Heart right ventricle (tissue), 16 donors: ENCODE measurements around the gene EEF1E1. TPM values are rescaled to one million over a fixed set of nuclear protein-coding genes. Genes with fewer than 3 reads are reported as not detected.

Experiments
- ATAC-seq, 8 donors: fragments of 200-7000 bp; cut with Tn5 transposase; one replicate each; pipeline ENCODE4 v1.9.1; 2020; ENCODE audit warnings: mild to moderate bottlenecking in 8 of 8, moderate library complexity in 8 of 8, moderate number of reproducible peaks in 1 of 8
- DNase-seq, 2 donors: peaks; one replicate each; pipeline ENCODE4 v3.0.0-alpha.2; 2020
- H3K27ac ChIP-seq, 10 donors: fragments of 200-600 bp; sonication (generic) in 2 of 10; one replicate each; pipeline versions ENCODE4 v1.5.0 to v1.8.0; 2020 to 2022; ENCODE audit warnings: mild to moderate bottlenecking in 3 of 10
- H3K27me3 ChIP-seq, 7 donors: fragments of 200-600 bp; one replicate each; pipeline ENCODE4 v1.8.0; 2021 to 2022; ENCODE audit warnings: mild to moderate bottlenecking in 2 of 7
- H3K36me3 ChIP-seq, 9 donors: fragments of 200-600 bp; sonication (generic) in 1 of 9; one replicate each; pipeline versions ENCODE4 v1.5.0 to v1.8.0; 2020 to 2022; ENCODE audit warnings: mild to moderate bottlenecking in 2 of 9
- H3K4me1 ChIP-seq, 9 donors: fragments of 200-600 bp; sonication (generic) in 1 of 9; one replicate each; pipeline versions ENCODE4 v1.5.0 to v1.8.0; 2020 to 2022; ENCODE audit warnings: mild to moderate bottlenecking in 4 of 9
- H3K4me3 ChIP-seq, 10 donors: fragments of 200-600 bp; sonication (generic) in 2 of 10; one replicate each; pipeline versions ENCODE4 v1.5.0 to v1.8.0; 2020 to 2022; ENCODE audit warnings: mild to moderate bottlenecking in 7 of 10, moderate library complexity in 2 of 10
- H3K9me3 ChIP-seq, 11 donors: fragments of 200-600 bp in 10 of 11; sonication (generic) in 2 of 11; one replicate each; pipeline versions ENCODE4 v1.5.0 to v1.8.0; 2013 to 2022; ENCODE audit warnings: mild to moderate bottlenecking in 2 of 11, control low read depth in 1 of 11, moderate library complexity in 1 of 11
- WGBS, 2 donors: extraction: QIAGEN DNeasy Blood & Tissue Kit; methylation state at CpG; one replicate each; pipeline ENCODE4 v1.1.7; 2013; ENCODE audit warnings: inconsistent platforms in 1 of 2; 5-methylcytosine and 5-hydroxymethylcytosine counted together
- intact Hi-C, 10 donors: fragments of 100-400 bp; cut with DNase I; formaldehyde crosslinking; loops; one replicate each; pipeline versions ENCODE4 v1.11.1 to v1.14.2; 2022
- polyA plus RNA-seq, 2 donors: library from polyadenylated mRNA; stranded (reverse); fragments of 200-250 nt; gene quantifications; one replicate each; pipeline ENCODE4 v1.2.3, GENCODE V29; 2013
- total RNA-seq, 10 donors: library from RNA; stranded (reverse); fragmentation: NEBNext Ultra II Directional in 3 of 10; extraction: Animal tissue kit (Norgen Biotek cat#: 25700) in 3 of 10; gene quantifications; one replicate each; pipeline versions ENCODE4 v1.2.1 to v1.2.4, GENCODE V29; 2021 to 2023
- TF ChIP-seq, protein P1 (sequence below), 9 donors: fragments of 200-600 bp; sonication (generic) in 2 of 9; IDR thresholded peaks; one replicate each; pipeline versions ENCODE4 v1.5.0 to v1.8.0; 2021 to 2022; ENCODE audit warnings: antibody characterized with exemption in 9 of 9, mild to moderate bottlenecking in 5 of 9, moderate library complexity in 1 of 9
- donor health status: Arrhythmogenic right ventricular cardiomyopathy.
- donor health status: ischemic (EF 13 %, LVEDD 7.1; RV severe dilation, severe dysfunction).
- donor health status: healthy with polysubstance abuse.
- donor health status: DM: no; HTN: yes; CAD: no.
- donor health status: DM: no; HTN: no; CAD: no.
- donor health status: ischemic (EF 25% LVEDD 6.9; RV normal size, moderate dysfunction).
- donor health status: ischemic (EF 25% LVEDD 5.7; RV mildly dilated, moderate dysfunction).
- donor health status: healthy.
- donor health status: DM: yes; HTN: yes; CAD: no.
- donor health status: Ischemic cardiomyopathy.
- donor health status: ischemic (EF 35%, LVEDD 5.7; RV mildly dilated, moderate dysfunction).
- donor health status: nonischemic (EF 11% LVEDD 7.7; RV severe dilation, severe dysfunction).
- donor health status: DM: yes; HTN: yes; CAD: no.
- donor health status: PGD.
- donor health status: ischemic (EF 29% LVEDD 5.4; RV normal size, mild dysfunction).
- donor health status: nonischemic (EF 23%, LVEDD 6.1; RV moderate dilation, normal function).

The EEF1E1 gene
- total and polyA plus RNA-seq, 12 donors = 10.0 to 43.8 (median 13.3) TPM

DNA sequence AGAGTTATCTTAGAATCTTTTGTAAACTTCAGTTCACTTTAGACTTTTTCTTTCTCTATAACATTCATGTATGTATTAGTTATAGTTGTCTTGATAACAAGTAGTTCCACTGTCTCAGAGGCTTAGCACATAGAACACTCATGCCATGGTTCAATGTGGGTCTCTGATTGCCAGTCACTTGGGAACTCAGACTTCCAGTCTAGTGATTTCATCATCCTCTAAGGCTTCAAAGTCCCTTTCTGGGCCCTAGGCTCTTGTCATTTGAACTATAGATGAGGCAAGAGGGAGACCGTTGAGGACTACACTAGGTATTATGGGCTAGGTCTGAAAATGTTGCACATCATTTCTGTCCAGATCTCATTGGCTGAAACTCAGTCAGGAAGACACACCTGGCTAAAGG lies 8.4 kb upstream of the EEF1E1 start:
- H3K9me3 ChIP-seq = no peaks in the 10 kb centered on the region
- H3K27me3 ChIP-seq = peaks cover 0 to 17% (median 8%) of the 10 kb centered on the region in 7 donors
- no peaks in the 10 kb centered on the region for H3K36me3 ChIP-seq
- intact Hi-C loops = no loop called here
- 94 to 95% methylated on average over 1 of the region's 1 CpG for WGBS, 2 donors
- no peak overlapping the region for H3K4me3 ChIP-seq
- TF ChIP-seq, protein P1, sequence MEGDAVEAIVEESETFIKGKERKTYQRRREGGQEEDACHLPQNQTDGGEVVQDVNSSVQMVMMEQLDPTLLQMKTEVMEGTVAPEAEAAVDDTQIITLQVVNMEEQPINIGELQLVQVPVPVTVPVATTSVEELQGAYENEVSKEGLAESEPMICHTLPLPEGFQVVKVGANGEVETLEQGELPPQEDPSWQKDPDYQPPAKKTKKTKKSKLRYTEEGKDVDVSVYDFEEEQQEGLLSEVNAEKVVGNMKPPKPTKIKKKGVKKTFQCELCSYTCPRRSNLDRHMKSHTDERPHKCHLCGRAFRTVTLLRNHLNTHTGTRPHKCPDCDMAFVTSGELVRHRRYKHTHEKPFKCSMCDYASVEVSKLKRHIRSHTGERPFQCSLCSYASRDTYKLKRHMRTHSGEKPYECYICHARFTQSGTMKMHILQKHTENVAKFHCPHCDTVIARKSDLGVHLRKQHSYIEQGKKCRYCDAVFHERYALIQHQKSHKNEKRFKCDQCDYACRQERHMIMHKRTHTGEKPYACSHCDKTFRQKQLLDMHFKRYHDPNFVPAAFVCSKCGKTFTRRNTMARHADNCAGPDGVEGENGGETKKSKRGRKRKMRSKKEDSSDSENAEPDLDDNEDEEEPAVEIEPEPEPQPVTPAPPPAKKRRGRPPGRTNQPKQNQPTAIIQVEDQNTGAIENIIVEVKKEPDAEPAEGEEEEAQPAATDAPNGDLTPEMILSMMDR (IDR thresholded peaks at IDR 0.05) = no peak
- peaks cover 0 to 4% (median 0%) of the 10 kb centered on the region in 9 donors for H3K4me1 ChIP-seq
- ATAC-seq = no peak
- no peak for DNase-seq
- no peak overlapping the region for H3K27ac ChIP-seq

DNA sequence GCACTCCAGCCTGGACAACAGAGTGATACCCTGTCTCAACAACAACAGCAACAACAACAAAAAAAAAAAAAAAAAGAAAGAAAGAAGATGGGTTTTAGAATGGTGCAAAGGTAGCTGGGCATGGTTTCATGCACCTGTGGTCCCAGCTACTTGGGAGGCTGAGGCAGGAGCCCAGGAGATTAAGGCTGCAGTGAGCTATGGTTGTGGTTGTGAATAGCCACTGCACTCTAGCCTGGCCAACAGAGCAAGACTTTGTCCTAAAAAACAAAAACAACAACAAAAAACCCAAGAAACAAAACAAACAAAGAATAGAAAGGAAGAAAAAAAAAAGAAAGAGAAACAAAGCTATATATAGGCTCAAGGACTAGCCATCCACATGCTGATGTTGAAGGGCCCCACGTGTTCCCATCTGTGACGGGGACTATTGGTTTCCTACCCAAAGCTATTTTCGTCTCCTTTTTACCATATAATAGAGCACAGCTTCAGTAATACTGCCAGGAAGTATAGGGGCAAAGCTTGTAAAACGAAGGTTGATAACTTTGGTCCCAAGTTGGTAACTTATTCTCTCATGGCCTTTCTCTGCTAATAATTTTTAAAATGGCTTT lies 7.9 kb upstream of the EEF1E1 start:
- Histone ChIP-seq H3K4me1 (peaks cover 0 to 4% (median 0%) of the 10 kb centered on the region in 9 donors), H3K27ac (no peak overlapping the region), H3K27me3 (peaks cover 0 to 21% (median 8%) of the 10 kb centered on the region in 7 donors), H3K9me3 (no peaks in the 10 kb centered on the region), H3K36me3 (no peaks in the 10 kb centered on the region), H3K4me3 (no peak overlapping the region)
- ATAC-seq = no peak
- TF ChIP-seq, protein P1 (IDR thresholded peaks at IDR 0.05) = no peak
- intact Hi-C loops = no loop called here
- no peak for DNase-seq
- 58 to 63% methylated on average over 4 of the region's 4 CpGs for WGBS, 2 donors

DNA sequence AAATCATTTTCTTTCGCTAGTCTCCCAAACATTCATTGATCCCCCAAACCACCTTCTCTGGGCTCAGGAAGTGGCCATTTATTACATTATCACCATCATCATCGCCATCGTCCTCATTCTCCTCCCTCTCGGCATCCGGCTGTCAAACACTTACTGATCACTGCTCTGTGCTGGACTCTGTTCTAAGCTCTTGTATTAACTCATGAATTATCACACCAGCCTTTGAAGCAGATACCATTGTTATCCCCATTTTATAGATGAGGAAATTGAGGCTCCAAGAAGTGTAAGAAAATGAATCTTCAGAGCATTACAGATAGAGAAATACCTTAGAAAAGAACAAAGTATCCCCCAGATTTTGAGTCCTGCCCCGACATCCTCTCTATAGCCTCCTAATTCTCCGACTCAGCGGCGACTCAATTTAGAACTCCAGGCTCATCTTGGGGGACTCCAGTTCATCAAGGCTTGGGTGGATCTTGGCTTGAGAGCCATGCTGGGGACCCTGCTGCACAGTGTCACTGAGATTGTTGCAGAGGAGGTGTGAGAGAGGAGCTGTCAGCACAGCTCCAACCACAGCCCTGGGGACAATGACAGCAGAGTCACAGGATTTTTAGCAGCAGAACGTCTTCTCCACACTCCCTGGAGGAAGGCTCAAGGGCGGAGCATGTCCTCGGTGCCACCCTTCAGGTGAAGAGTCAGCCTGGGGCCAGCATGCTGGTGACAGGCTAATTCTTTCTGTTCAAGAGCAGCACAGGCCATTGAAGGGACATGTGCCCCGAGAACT lies 6.6 kb upstream of the EEF1E1 start:
- intact Hi-C loops = no loop called here
- DNase-seq = no peak
- TF ChIP-seq, protein P1 (IDR thresholded peaks at IDR 0.05) = no peak
- Histone ChIP-seq H3K9me3 (no peaks in the 10 kb centered on the region), H3K36me3 (no peaks in the 10 kb centered on the region), H3K27me3 (peaks cover 0 to 26% (median 8%) of the 10 kb centered on the region in 7 donors), H3K4me1 (peaks cover 0 to 4% (median 0%) of the 10 kb centered on the region in 9 donors), H3K27ac (no peak overlapping the region), H3K4me3 (no peak overlapping the region)
- peak in 5 of 8 donors; percentile 27 to 59 (median 37) for ATAC-seq
- WGBS, 2 donors = 53 to 64% methylated on average over 13 of the region's 13 CpGs

DNA sequence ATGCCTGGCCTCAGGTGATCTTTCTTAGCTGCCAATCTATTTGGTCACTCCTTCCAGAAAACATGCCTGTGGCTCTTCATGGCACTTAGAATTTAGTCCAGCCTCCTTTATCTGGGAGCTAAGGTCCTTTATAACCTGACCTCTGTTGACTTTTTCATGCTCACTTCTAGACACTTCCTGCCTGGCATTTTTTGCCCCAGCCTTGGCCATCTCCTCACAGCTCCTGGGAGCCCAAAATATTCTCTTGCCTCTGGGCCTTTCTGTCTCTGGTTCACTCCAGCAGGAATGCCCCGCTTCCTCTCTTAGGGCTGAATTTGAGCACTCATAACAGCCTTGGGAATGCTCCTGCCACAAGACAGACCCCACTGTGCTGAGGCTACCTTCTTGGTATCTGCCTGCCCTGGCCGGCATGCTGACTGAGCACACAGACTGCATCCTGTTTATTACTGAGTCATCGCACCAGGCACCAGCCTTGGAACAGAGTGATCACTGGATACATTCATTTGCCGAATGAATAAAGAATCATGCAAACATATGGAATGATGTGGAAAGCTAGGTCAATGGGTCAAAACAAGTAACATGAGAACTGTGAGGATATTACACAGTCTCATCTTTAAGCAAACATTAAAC lies 5.8 kb upstream of the EEF1E1 start:
- no peak overlapping the region for H3K27ac ChIP-seq
- 67 to 77% methylated on average over 4 of the region's 4 CpGs for WGBS, 2 donors
- DNase-seq (no peak), ATAC-seq (no peak)
- no peaks in the 10 kb centered on the region for H3K9me3 ChIP-seq
- no peaks in the 10 kb centered on the region for H3K36me3 ChIP-seq
- intact Hi-C loops = no loop called here
- peaks cover 0 to 4% (median 0%) of the 10 kb centered on the region in 9 donors for H3K4me1 ChIP-seq
- TF ChIP-seq, protein P1 (IDR thresholded peaks at IDR 0.05) = no peak
- H3K27me3 ChIP-seq = peaks cover 0 to 26% (median 8%) of the 10 kb centered on the region in 7 donors
- H3K4me3 ChIP-seq = no peak overlapping the region
